Gastrocnemius medialis (tissue), 4 donors: ENCODE measurements around the gene PDE4D. TPM values are rescaled to one million over a fixed set of nuclear protein-coding genes. Genes with fewer than 3 reads are reported as not detected.

Experiments used
- ATAC-seq, 2 donors: fragments of 150-250 bp; one replicate each; pipeline ENCODE4 v1.9.1; 2016
- DNase-seq, 2 donors: peaks; one replicate each; pipeline ENCODE4 v3.0.0-alpha.2; 2019
- H3K27ac ChIP-seq, 4 donors: fragments of 200-600 bp; sonication (generic); 1 replicate in 1 of 4; 2 replicates in 3 of 4; pipeline ENCODE4 v1.5.1; 2016 to 2018; ENCODE audit warnings: mild to moderate bottlenecking in 2 of 4, moderate library complexity in 1 of 4
- H3K27me3 ChIP-seq, 3 donors: fragments of 200-600 bp; sonication (generic) in 2 of 3; 1 replicate in 1 of 3; 2 replicates in 2 of 3; pipeline versions ENCODE4 v1.5.1 to v1.6.0; 2016 to 2019; ENCODE audit warnings: mild to moderate bottlenecking in 1 of 3, moderate library complexity in 1 of 3
- H3K36me3 ChIP-seq, 2 donors: fragments of 200-600 bp; sonication (generic) in 1 of 2; one replicate each; pipeline ENCODE4 v1.5.1; 2017 to 2018
- H3K4me1 ChIP-seq, 2 donors: fragments of 200-600 bp; sonication (generic) in 1 of 2; one replicate each; pipeline ENCODE4 v1.5.1; 2016 to 2017; ENCODE audit warnings: mild to moderate bottlenecking in 2 of 2
- H3K4me3 ChIP-seq, 4 donors: fragments of 200-600 bp; sonication (generic) in 3 of 4; 1 replicate in 1 of 4; 2 replicates in 3 of 4; pipeline ENCODE4 v1.5.1; 2016 to 2019; ENCODE audit warnings: mild to moderate bottlenecking in 2 of 4
- H3K9me3 ChIP-seq, 3 donors: fragments of 200-600 bp; sonication (generic) in 2 of 3; 1 replicate in 1 of 3; 2 replicates in 2 of 3; pipeline ENCODE4 v1.5.1; 2016 to 2019
- CTCF ChIP-seq, 5 experiments: fragments of 450-650 bp in 3 of 5; fragments of 200-600 bp in 2 of 5; sonication (generic) in 2 of 5; IDR thresholded peaks in 4 of 5; conservative IDR thresholded peaks in 1 of 5; 1 replicate in 4 of 5; 2 replicates in 1 of 5; pipeline ENCODE4 v1.5.1; 2016 to 2019; ENCODE audit warnings: antibody characterized with exemption in 5 of 5, mild to moderate bottlenecking in 3 of 5, moderate library complexity in 3 of 5
- POLR2A ChIP-seq, 2 donors: fragments of 450-650 bp; IDR thresholded peaks; one replicate each; pipeline ENCODE4 v1.6.1; 2017; ENCODE audit warnings: antibody characterized with exemption in 2 of 2, mild to moderate bottlenecking in 2 of 2, moderate library complexity in 2 of 2
- in situ Hi-C, 4 donors: fragments of 200-750 bp; cut with MboI; loops; one replicate each; pipeline versions ENCODE4 v1.15.0 to v1.8.0; 2017; ENCODE audit warnings: low sequenced_read_pairs in 4 of 4
- intact Hi-C: fragments of 100-400 bp; cut with DNase I; formaldehyde crosslinking; loops from one replicate; pipeline ENCODE4 v1.15.1; 2023; ENCODE audit warnings: low total_unique reads
- total RNA-seq, 4 donors: library from RNA; depleted of rRNA; stranded (reverse); fragments of >200 nt; gene quantifications; one replicate each; pipeline versions ENCODE4 v1.1.0 to v1.2.3, GENCODE V29; 2016

The PDE4D gene
- total RNA-seq, 4 donors from 2014 or later, result 133 to 223 (median 185) TPM

- peak overlapping the region in 2 of 4 donors; percentile 10 to 23 for H3K4me3 ChIP-seq
- H3K4me1 ChIP-seq, result peaks cover 68 to 87% of the 10 kb centered on the region in 2 donors
- DNase-seq, result peak; percentile 67 to 87
- ATAC-seq, result peak; percentile 91 to 92
- in situ Hi-C loops (no loop called here), intact Hi-C loops (loop anchor here (1.0 to 5.0 kb wide), 4 partner anchors 19 to 187 kb away; no protein-coding TSS in a partner anchor)
- TF ChIP-seq CTCF (IDR thresholded peaks at IDR 0.05 in 4 of 5, conservative IDR thresholded peaks at IDR 0.05 in 1 of 5), result no peak
- no peak for TF ChIP-seq POLR2A (IDR thresholded peaks at IDR 0.05)
- no peaks in the 10 kb centered on the region for H3K27me3 ChIP-seq
- H3K27ac ChIP-seq, result peak overlapping the region; percentile 87 to 93 (median 91)
- H3K9me3 ChIP-seq, result no peaks in the 10 kb centered on the region
- no peaks in the 10 kb centered on the region for H3K36me3 ChIP-seq
Measured at GRCh38 chr5:59543821-59544442, 349.6 kb downstream of the PDE4D start.

- Histone ChIP-seq H3K27ac (peak overlapping the region; percentile 87 to 93 (median 91)), H3K4me1 (peaks cover 60 to 81% of the 10 kb centered on the region in 2 donors), H3K9me3 (no peaks in the 10 kb centered on the region), H3K36me3 (no peaks in the 10 kb centered on the region), H3K4me3 (peak overlapping the region in 1 of 4 donors; percentile 10), H3K27me3 (no peaks in the 10 kb centered on the region)
- in situ Hi-C loops (no loop called here), intact Hi-C loops (loop anchor here (5.0 kb wide), 2 partner anchors 74 to 186 kb away; no protein-coding TSS in a partner anchor)
- DNase-seq (peak; percentile 79 to 93), ATAC-seq (peak; percentile 84 to 87)
- TF ChIP-seq CTCF (IDR thresholded peaks at IDR 0.05 in 4 of 5, conservative IDR thresholded peaks at IDR 0.05 in 1 of 5) (no peak), POLR2A (IDR thresholded peaks at IDR 0.05) (peak in 1 of 2 donors; percentile 7)
Measured at GRCh38 chr5:59542851-59543820, 350.4 kb downstream of the PDE4D start.

- Histone ChIP-seq H3K4me3 (no peak overlapping the region), H3K36me3 (no peaks in the 10 kb centered on the region), H3K9me3 (no peaks in the 10 kb centered on the region), H3K4me1 (peaks cover 52 to 73% of the 10 kb centered on the region in 2 donors), H3K27ac (peak overlapping the region; percentile 87 to 93 (median 91)), H3K27me3 (no peaks in the 10 kb centered on the region)
- DNase-seq, result no peak
- in situ Hi-C loops, result no loop called here
- TF ChIP-seq CTCF (IDR thresholded peaks at IDR 0.05 in 4 of 5, conservative IDR thresholded peaks at IDR 0.05 in 1 of 5), result no peak
- no peak for TF ChIP-seq POLR2A (IDR thresholded peaks at IDR 0.05)
- intact Hi-C loops, result loop anchor here (5.0 kb wide), 2 partner anchors 75 to 185 kb away; no protein-coding TSS in a partner anchor
- ATAC-seq, result no peak
Measured at GRCh38 chr5:59542306-59542705, 351.2 kb downstream of the PDE4D start.

- H3K27me3 ChIP-seq, result no peaks in the 10 kb centered on the region
- H3K9me3 ChIP-seq, result no peaks in the 10 kb centered on the region
- no peak for DNase-seq
- TF ChIP-seq CTCF (IDR thresholded peaks at IDR 0.05 in 4 of 5, conservative IDR thresholded peaks at IDR 0.05 in 1 of 5) (no peak), POLR2A (IDR thresholded peaks at IDR 0.05) (no peak)
- no peak overlapping the region for H3K4me3 ChIP-seq
- no peaks in the 10 kb centered on the region for H3K36me3 ChIP-seq
- H3K4me1 ChIP-seq, result peaks cover 44 to 69% of the 10 kb centered on the region in 2 donors
- ATAC-seq, result no peak
- intact Hi-C loops (loop anchor here (5.0 kb wide), 2 partner anchors 77 to 183 kb away; no protein-coding TSS in a partner anchor), in situ Hi-C loops (no loop called here)
- peak overlapping the region in 3 of 4 donors; percentile 87 to 93 (median 92) for H3K27ac ChIP-seq
Measured at GRCh38 chr5:59540366-59540765, 353.2 kb downstream of the PDE4D start.
